Smooth muscle cell (in vitro differentiated cells): ENCODE data around the gene AFF3. TPM values are rescaled to one million over a fixed set of nuclear protein-coding genes. Genes with fewer than 3 reads are reported as not detected.

ENCODE experiments used
- DNase-seq: peaks from one replicate; lab custom pipeline; 2025; ENCODE audit not compliant: unreplicated experiment; lab: John Stamatoyannopoulos, UW
- H2AFZ ChIP-seq: fragments of 200-600 bp; sonication (generic); 2 replicates; pipeline ENCODE4 v1.6.0; 2016; ENCODE audit warnings: antibody characterized with exemption, low read depth, mild to moderate bottlenecking
- H3F3A ChIP-seq: fragments of 200-600 bp; sonication (generic); 2 replicates; pipeline ENCODE4 v1.6.0; 2017; ENCODE audit warnings: antibody characterized with exemption, low read depth
- H3K27ac ChIP-seq: fragments of 200-600 bp; sonication (generic); 2 replicates; pipeline ENCODE4 v1.5.1; 2016; ENCODE audit warnings: low read depth, mild to moderate bottlenecking
- H3K27me3 ChIP-seq: fragments of 200-600 bp; sonication (generic); 2 replicates; pipeline ENCODE4 v1.6.1; 2016; ENCODE audit warnings: low read depth, mild to moderate bottlenecking
- H3K36me3 ChIP-seq: fragments of 200-600 bp; sonication (generic); 2 replicates; pipeline ENCODE4 v1.5.1; 2016; ENCODE audit warnings: low read depth
- H3K4me1 ChIP-seq: fragments of 200-600 bp; sonication (generic); 2 replicates; pipeline ENCODE4 v1.5.1; 2016; ENCODE audit warnings: low read depth
- H3K4me2 ChIP-seq: fragments of 200-600 bp; sonication (generic); 2 replicates; pipeline ENCODE4 v1.6.0; 2016; ENCODE audit warnings: mild to moderate bottlenecking
- H3K4me3 ChIP-seq: fragments of 200-600 bp; sonication (generic); 2 replicates; pipeline ENCODE4 v1.5.1; 2016; ENCODE audit warnings: mild to moderate bottlenecking
- H3K79me2 ChIP-seq: fragments of 200-600 bp; sonication (generic); 2 replicates; pipeline ENCODE4 v1.6.0; 2016; ENCODE audit warnings: low read depth, mild to moderate bottlenecking
- H3K9ac ChIP-seq: fragments of 200-600 bp; sonication (generic); 2 replicates; pipeline ENCODE4 v1.6.0; 2016; ENCODE audit warnings: low read depth
- H3K9me3 ChIP-seq: fragments of 200-600 bp; sonication (generic); replicated peaks from 2 replicates; pipeline ENCODE4 v1.5.1; 2016; ENCODE audit warnings: low read depth
- H4K20me1 ChIP-seq: fragments of 200-600 bp; sonication (generic); 2 replicates; pipeline ENCODE4 v1.6.0; 2016; ENCODE audit warnings: low read depth
- CTCF ChIP-seq: fragments of 200-600 bp; sonication (generic); IDR thresholded peaks from 2 replicates; pipeline ENCODE4 v1.5.1; 2017; ENCODE audit warnings: borderline replicate concordance, mild to moderate bottlenecking, antibody characterized with exemption; ENCODE audit not compliant: insufficient read depth, poor library complexity, severe bottlenecking
- WGBS: methylation state at CpG from one replicate; pipeline ENCODE4 v1.1.7; 2016; ENCODE audit warnings: low lambda C conversion rate; 5-methylcytosine and 5-hydroxymethylcytosine counted together
- polyA plus RNA-seq: library from polyadenylated mRNA; unstranded; fragments of >200 nt; fragmentation: Nextera tagmentation; extraction: Ambion mirVana; gene quantifications from 2 replicates; pipeline ENCODE4 v1.2.1, GENCODE V29; 2016
- total RNA-seq: library from RNA; depleted of rRNA; stranded (reverse); fragments of >200 nt; gene quantifications from 2 replicates; pipeline ENCODE4 v1.2.3, GENCODE V29; 2014

Gene AFF3
- total and polyA plus RNA-seq, 2 experiments from 2014 or later, result 0.27 to 0.39 TPM

- no peaks in the 10 kb centered on the region for H3K36me3 ChIP-seq
- H3K9ac ChIP-seq, result no peak overlapping the region
- no peaks in the 10 kb centered on the region for H4K20me1 ChIP-seq
- no peak for TF ChIP-seq CTCF
- H3K79me2 ChIP-seq, result no peaks in the 10 kb centered on the region
- WGBS, result 94% methylated on average over 6 of the region's 6 CpGs
- H3K4me3 ChIP-seq, result no peak overlapping the region
- no peak for DNase-seq
- H3K27me3 ChIP-seq, result no peaks in the 10 kb centered on the region
- H3K4me1 ChIP-seq, result no peaks in the 10 kb centered on the region
- no peak overlapping the region for H3K27ac ChIP-seq
- no peak overlapping the region for H2AFZ ChIP-seq
- H3K4me2 ChIP-seq, result no peak overlapping the region
- H3F3A ChIP-seq, result no peaks in the 10 kb centered on the region
- no peaks in the 10 kb centered on the region for H3K9me3 ChIP-seq
Measured at GRCh38 chr2:99611786-99612185, 530.6 kb downstream of the AFF3 start.

- no peaks in the 10 kb centered on the region for H3K36me3 ChIP-seq
- no peak for TF ChIP-seq CTCF
- 77% methylated on average over 2 of the region's 2 CpGs for WGBS
- H3K27me3 ChIP-seq, result no peaks in the 10 kb centered on the region
- H3K4me3 ChIP-seq, result no peak overlapping the region
- no peak overlapping the region for H3K27ac ChIP-seq
- H3K9me3 ChIP-seq, result no peaks in the 10 kb centered on the region
- no peak overlapping the region for H2AFZ ChIP-seq
- H3K79me2 ChIP-seq, result no peaks in the 10 kb centered on the region
- no peak for DNase-seq
- H3K9ac ChIP-seq, result no peak overlapping the region
- no peaks in the 10 kb centered on the region for H3K4me1 ChIP-seq
- H4K20me1 ChIP-seq, result no peaks in the 10 kb centered on the region
- H3F3A ChIP-seq, result no peaks in the 10 kb centered on the region
- H3K4me2 ChIP-seq, result no peak overlapping the region
Measured at GRCh38 chr2:99611034-99611433, 531.4 kb downstream of the AFF3 start.

- H3K9ac ChIP-seq, result no peak overlapping the region
- WGBS, result 88% methylated on average over 11 of the region's 11 CpGs
- no peak overlapping the region for H3K4me3 ChIP-seq
Measured at GRCh38 chr2:99609851-99610381, 532.5 kb downstream of the AFF3 start.

More at GRCh38 chr2:99609851-99610381, 532.5 kb downstream of the AFF3 start:
- no peaks in the 10 kb centered on the region for H3K36me3 ChIP-seq
- no peak overlapping the region for H3K4me2 ChIP-seq
- H3K27ac ChIP-seq, result no peak overlapping the region
- no peaks in the 10 kb centered on the region for H4K20me1 ChIP-seq
- DNase-seq, result no peak
- no peaks in the 10 kb centered on the region for H3K4me1 ChIP-seq
- no peaks in the 10 kb centered on the region for H3K79me2 ChIP-seq
- H3K27me3 ChIP-seq, result no peaks in the 10 kb centered on the region
- no peaks in the 10 kb centered on the region for H3F3A ChIP-seq
- H2AFZ ChIP-seq, result no peak overlapping the region
- TF ChIP-seq CTCF, result no peak
- no peaks in the 10 kb centered on the region for H3K9me3 ChIP-seq
